DND-41 (cell line): ENCODE measurements around the gene ATP2B3.

Source experiments
- ATAC-seq: fragments of 200-7000 bp; cut with Tn5 transposase; 3 replicates; pipeline ENCODE4 v1.9.1; 2021; ENCODE audit warnings: low read depth; ENCODE audit not compliant: insufficient read depth
- DNase-seq: peaks from one replicate; pipeline ENCODE4 v3.0.0-alpha.2; 2020
- H2AFZ ChIP-seq: 2 replicates; pipeline ENCODE4 v1.6.0; 2012; ENCODE audit warnings: low read depth, low read length
- H3K27ac ChIP-seq: 2 replicates; pipeline ENCODE4 v1.5.1; 2012; ENCODE audit warnings: low read length, inconsistent platforms
- H3K27me3 ChIP-seq: fragments of 200-600 bp; sonication (generic); 2 replicates; pipeline ENCODE4 v1.6.0; 2012; ENCODE audit warnings: low read length, mild to moderate bottlenecking, inconsistent platforms; ENCODE audit not compliant: insufficient read depth, poor library complexity
- H3K36me3 ChIP-seq: 2 replicates; pipeline ENCODE4 v1.5.1; 2012; ENCODE audit warnings: low read length, inconsistent platforms; ENCODE audit not compliant: insufficient read depth
- H3K4me1 ChIP-seq: 2 replicates; pipeline ENCODE4 v1.5.1; 2012; ENCODE audit warnings: mild to moderate bottlenecking, low read length; ENCODE audit not compliant: insufficient read depth
- H3K4me2 ChIP-seq: 2 replicates; pipeline ENCODE4 v1.6.0; 2012; ENCODE audit warnings: mild to moderate bottlenecking, moderate library complexity, low read length, inconsistent platforms; ENCODE audit not compliant: insufficient read depth
- H3K4me3 ChIP-seq, 2 experiments: fragments of 200-600 bp in 1 of 2; shearing (Covaris generic) in 1 of 2; 2 replicates each; pipeline ENCODE4 v1.5.1; 2012 to 2016; ENCODE audit warnings: inconsistent platforms in 2 of 2, low read length in 2 of 2, mild to moderate bottlenecking in 2 of 2, low read depth in 1 of 2, moderate library complexity in 1 of 2
- H3K79me2 ChIP-seq: 2 replicates; pipeline ENCODE4 v1.6.0; 2012; ENCODE audit warnings: low read length, inconsistent platforms; ENCODE audit not compliant: insufficient read depth
- H3K9ac ChIP-seq: 2 replicates; pipeline ENCODE4 v1.6.0; 2012; ENCODE audit warnings: low read depth, mild to moderate bottlenecking, inconsistent platforms, low read length, moderate library complexity
- H3K9me3 ChIP-seq: 2 replicates; pipeline ENCODE4 v1.5.1; 2012; ENCODE audit warnings: low read length, moderate library complexity, mild to moderate bottlenecking, inconsistent platforms; ENCODE audit not compliant: insufficient read depth, severe bottlenecking
- H4K20me1 ChIP-seq: 2 replicates; pipeline ENCODE4 v1.6.0; 2012; ENCODE audit warnings: low read length; ENCODE audit not compliant: insufficient read depth
- CTCF ChIP-seq: IDR thresholded peaks from 2 replicates; pipeline ENCODE4 v1.5.1; 2012; ENCODE audit warnings: borderline replicate concordance, low read length, moderate library complexity, mild to moderate bottlenecking; ENCODE audit not compliant: poor library complexity, severe bottlenecking; ENCODE audit errors: extremely low read depth
- EZH2 ChIP-seq: IDR thresholded peaks from 3 replicates; pipeline ENCODE4 v1.6.1; 2012; ENCODE audit warnings: borderline replicate concordance, low read depth, mild to moderate bottlenecking, moderate library complexity, low read length, inconsistent platforms; ENCODE audit not compliant: severe bottlenecking

ATP2B3 gene

GRCh38 chrX:153588782-153589446 lies 71.5 kb downstream of the ATP2B3 start:
- no peak overlapping the region for H3K27ac ChIP-seq
- peaks cover 54% of the 10 kb centered on the region for H3K36me3 ChIP-seq
- H3K79me2 ChIP-seq = no peaks in the 10 kb centered on the region
- no peaks in the 10 kb centered on the region for H3K27me3 ChIP-seq
- DNase-seq (no peak), ATAC-seq (no peak)
- no peak overlapping the region for H3K9ac ChIP-seq
- H3K4me2 ChIP-seq = no peak overlapping the region
- TF ChIP-seq CTCF = no peak
- TF ChIP-seq EZH2 = no peak
- H3K4me1 ChIP-seq = no peaks in the 10 kb centered on the region
- H3K9me3 ChIP-seq = no peaks in the 10 kb centered on the region
- 0 out of 2 replicates have a peak, but pooled peaks cover 2% of the 10 kb centered on the region for H4K20me1 ChIP-seq
- no peak overlapping the region for H2AFZ ChIP-seq
- no peak overlapping the region for H3K4me3 ChIP-seq

GRCh38 chrX:153590961-153591956 lies 73.8 kb downstream of the ATP2B3 start:
- no peak for DNase-seq
- H4K20me1 ChIP-seq = peaks cover 5% of the 10 kb centered on the region; the same call in 1 of the 2 replicates
- no peak overlapping the region for H3K27ac ChIP-seq

GRCh38 chrX:153592091-153592833 lies 74.8 kb downstream of the ATP2B3 start:
- H3K4me1 ChIP-seq = peaks cover 4% of the 10 kb centered on the region
- H3K4me2 ChIP-seq = no peak overlapping the region
- H4K20me1 ChIP-seq = peaks cover 12% of the 10 kb centered on the region; the same call in 1 of the 2 replicates
- TF ChIP-seq CTCF (no peak), EZH2 (no peak)
- no peaks in the 10 kb centered on the region for H3K9me3 ChIP-seq
- H3K4me3 ChIP-seq = no peak overlapping the region
- DNase-seq (no peak), ATAC-seq (no peak)
- peaks cover 73% of the 10 kb centered on the region for H3K36me3 ChIP-seq
- no peak overlapping the region for H2AFZ ChIP-seq
- H3K27ac ChIP-seq = no peak overlapping the region
- no peaks in the 10 kb centered on the region for H3K27me3 ChIP-seq
- H3K79me2 ChIP-seq = peaks cover 10% of the 10 kb centered on the region
- no peak overlapping the region for H3K9ac ChIP-seq

More at GRCh38 chrX:153590961-153591956, 73.8 kb downstream of the ATP2B3 start:
- Histone ChIP-seq H3K4me2 (no peak overlapping the region), H3K4me3 (no peak overlapping the region), H3K36me3 (peaks cover 73% of the 10 kb centered on the region), H3K9me3 (no peaks in the 10 kb centered on the region), H3K9ac (no peak overlapping the region), H3K79me2 (peaks cover 1% of the 10 kb centered on the region; the same call in 1 of the 2 replicates), H3K4me1 (no peaks in the 10 kb centered on the region), H2AFZ (no peak overlapping the region), H3K27me3 (no peaks in the 10 kb centered on the region)
- ATAC-seq = no peak; the same call in 2 of the 3 replicates
- TF ChIP-seq EZH2 (no peak), CTCF (no peak)
